Measurements from ENCODE around the gene ELK3.

The ELK3 gene

GRCh38 chr12:96193725-96194575 is at the start of gene ELK3:
Gene ELK3, plus strand, starts transcription at chr12:96194375.
- FAIRE-seq, result no peak

DNA sequence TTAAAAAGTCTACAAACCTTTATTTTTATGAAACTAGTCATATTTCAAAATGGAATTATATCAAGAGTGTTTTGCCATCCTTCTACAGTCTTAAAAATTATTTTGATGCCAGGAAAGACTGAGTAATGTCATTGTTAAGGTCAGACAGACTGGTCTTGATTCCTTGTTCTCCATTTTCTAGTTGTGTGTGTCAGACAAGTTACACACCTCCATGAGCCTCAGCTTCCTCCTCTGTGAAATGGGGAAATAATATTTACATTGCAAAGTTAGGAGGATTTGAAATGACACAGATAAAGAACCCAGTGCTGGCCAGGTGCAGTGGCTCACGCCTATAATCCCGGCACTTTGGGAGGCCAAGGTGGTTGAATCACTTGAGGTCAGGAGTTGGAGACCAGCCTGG is 47.4 kb upstream of the ELK3 start:
- no peak for FAIRE-seq

DNA sequence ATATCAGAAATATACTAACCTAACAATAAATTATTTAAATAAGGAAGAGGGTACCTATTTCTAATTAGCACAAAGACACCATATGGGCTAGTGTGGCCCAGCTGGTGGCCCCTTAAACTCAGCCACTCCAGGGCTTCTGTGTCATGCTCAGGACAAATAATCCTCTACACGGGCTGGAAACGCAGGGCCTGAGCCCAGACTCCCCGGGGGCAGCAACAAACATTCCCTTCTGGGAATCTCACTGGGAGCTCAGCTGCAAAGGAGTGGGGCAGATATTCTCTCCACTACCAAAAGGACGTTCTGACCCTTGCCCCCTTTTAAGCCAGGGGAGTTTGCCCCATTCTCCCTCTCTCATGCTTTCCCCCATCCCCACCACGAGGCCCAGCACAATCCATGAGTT is 43.7 kb upstream of the ELK3 start:
- FAIRE-seq, result no peak

- no peak for FAIRE-seq
Measured at GRCh38 chr12:96152164-96152563, 42.0 kb upstream of the ELK3 start.

DNA sequence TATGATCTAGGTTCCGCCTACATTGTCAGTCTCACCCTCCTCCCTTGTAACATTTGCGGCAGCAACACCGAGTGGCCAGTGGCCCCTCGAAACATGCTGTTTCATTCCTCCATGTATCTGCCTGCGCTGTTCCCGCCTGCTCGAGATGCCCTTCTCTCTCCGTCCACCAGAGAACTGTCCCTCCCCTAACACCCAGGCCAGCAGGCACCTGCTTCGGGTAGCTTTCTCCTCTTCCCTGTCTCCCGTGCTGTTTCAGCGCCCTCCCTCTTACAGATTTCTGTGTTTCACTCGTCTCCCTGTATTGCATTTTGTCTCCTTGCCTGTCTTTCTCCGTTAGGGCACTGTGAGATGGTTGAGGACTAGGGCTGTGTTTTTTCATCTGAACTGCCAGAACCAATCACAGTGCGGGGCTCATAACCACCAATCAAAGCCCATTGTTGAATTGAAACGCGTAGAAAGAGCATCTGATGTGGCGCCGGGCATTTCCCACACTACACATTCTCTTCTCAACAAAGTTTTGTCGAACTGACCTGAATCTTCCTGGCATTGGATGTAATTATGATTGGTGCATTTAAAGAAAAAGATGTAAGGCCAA is 40.9 kb upstream of the ELK3 start:
- no peak for FAIRE-seq

DNA sequence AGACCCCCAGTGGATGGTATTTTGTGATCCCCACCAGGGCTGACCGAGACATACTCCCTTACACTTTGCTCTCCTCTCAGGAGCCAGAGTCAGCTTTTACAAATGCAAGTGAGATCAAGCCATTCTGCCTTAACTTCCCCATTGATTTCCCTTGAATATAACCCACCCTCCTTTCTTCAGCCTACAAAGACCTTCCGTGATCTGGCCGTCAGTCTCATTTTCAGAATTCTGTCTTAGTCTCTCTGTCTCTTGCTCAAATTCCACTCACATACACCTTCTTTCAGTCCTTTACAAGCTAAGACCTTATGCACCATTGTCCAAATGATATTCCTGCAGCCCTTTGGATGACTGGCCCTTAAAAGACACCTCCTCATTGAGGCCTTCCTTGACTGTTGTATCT is 39.0 kb upstream of the ELK3 start:
- no peak for FAIRE-seq

DNA sequence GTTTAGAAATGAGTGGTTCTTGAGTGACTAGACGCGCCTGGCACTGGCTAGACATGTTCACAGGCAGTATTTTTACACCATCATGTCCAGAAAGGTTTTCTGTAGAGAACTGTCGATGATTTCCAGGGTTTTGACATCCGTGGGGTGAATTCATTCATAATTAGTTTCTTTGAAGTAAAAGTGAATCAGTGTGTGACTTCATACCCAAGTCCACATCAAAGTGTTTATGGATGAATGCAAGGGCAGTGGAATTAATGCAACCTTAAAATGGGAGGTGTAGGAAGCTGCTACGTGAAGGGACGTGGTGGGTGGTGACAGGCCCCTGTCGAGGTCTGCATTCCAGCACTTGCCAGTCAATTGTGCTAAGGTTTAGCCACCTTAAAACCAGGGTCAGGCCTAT is 38.4 kb upstream of the ELK3 start:
- FAIRE-seq, result no peak

DNA sequence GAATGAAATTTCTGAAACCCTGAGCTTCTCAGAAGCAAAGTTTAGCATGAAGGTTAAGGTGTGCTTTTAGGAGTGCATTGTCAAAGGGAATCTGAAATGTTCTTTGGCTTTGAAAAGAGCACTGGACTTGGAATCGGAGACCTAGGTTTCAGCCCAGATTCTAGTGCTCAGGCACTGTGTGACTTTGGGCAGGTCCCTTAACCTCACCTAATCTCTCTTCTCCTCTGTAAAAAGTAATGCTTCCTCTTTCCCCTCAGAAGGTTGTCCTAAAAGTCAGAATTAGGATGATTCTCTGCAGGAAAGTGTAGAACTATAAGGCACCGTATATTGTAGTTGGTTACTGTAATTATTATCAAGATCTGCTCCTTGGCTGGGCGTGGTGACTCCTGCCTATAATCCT is 38.0 kb upstream of the ELK3 start:
- FAIRE-seq, result no peak

DNA sequence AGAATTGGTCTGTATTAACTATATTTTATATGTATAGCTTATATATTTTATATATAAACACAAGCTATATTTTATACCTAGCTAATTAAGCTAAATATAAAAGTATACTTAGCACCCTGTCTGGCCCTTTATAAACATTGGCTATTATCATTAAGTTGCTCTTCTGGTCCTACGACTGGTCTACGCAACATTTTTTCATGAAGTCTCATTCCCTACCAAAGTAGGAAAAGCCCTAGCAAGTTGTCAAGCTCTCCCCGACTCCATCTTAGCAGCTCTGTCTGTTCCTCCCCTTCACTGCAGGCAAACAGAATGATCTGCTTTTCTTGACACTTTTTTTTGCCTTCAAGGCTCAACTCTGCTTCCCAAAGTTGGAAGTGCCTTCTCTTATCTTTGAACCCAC is 36.7 kb upstream of the ELK3 start:
- no peak for FAIRE-seq

GRCh38 chr12:96164951-96165811 is 29.0 kb upstream of the ELK3 start:
- no peak for FAIRE-seq

DNA sequence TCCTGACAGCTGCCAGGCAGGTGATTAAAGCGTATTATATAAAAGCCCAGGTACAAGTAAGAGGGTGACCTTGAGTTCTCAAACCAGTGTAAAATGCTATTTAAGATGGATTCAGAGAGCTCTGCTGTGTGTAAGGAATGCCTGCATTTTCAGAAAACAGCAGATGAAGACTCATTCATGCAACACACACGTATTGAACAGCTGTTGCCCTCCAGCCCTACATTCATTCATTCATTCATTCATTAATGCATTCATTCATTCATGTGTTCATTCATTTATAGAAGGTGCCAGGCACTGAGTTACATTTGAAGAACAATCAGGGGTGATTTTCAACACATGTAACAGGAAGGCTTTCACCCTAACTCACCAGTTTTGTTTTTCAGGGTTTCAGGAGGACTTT is 27.4 kb upstream of the ELK3 start:
- FAIRE-seq, result no peak

- no peak for FAIRE-seq
Measured at GRCh38 chr12:96167492-96167891, 26.7 kb upstream of the ELK3 start.

DNA sequence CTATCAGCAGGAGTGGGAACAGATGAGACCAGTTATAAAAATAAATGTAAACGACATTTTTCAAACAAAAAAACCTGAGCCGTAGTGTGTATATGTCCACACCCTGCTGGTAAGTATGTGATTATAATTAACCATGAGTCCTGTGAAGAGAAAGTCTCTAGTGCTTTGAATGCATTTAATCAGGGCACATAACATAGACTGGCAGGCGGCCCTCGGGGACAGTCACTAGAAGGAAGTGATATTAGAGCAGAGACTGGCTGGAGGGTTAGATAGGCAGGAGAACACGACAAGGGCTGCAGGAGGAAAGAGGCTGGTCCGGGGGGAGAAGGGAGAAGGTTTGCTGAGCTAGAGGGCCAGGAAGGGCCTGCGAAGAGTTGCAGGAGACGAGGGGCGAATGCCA is 23.8 kb upstream of the ELK3 start:
- FAIRE-seq, result no peak

- no peak for FAIRE-seq
Measured at GRCh38 chr12:96170762-96171161, 23.4 kb upstream of the ELK3 start.

DNA sequence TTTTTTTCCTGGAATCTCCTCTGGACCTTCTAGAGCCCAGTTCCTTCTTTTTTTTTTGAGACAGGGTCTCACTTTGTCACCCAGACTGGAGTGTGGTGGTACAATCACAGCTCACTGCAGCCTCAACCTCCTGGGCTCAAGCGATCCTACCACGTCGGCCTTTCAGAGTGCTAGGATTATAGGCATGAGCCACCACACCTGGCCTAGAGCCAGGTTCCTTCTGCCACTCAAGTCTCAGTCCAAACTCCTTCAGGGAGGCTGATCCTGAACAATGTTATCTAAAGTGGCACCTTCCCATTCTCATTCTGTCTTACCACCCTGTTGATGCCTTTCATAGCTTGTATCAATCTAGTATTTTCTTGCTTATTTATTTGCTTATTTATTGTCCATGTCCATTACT is 22.3 kb upstream of the ELK3 start:
- FAIRE-seq, result no peak

GRCh38 chr12:96172981-96173380 is 21.2 kb upstream of the ELK3 start:
- no peak for FAIRE-seq

DNA sequence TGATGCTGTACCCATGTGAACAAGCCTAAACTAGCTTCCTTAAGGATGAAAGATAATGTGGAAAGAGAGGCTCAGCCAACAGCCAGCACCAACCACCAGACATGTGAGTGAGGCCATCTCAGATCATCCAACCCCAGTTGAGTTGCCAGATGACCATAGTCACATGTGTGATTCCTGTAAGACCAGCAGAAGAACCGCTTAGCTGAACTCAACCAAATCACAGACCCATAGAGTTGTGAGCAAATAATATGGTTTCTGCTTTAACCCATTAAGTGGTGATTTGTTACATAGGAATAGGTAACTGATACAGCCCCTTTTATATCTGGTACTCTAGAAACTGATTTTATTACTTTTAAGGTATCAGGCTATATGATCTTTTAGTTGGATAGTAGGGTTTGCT is 17.6 kb upstream of the ELK3 start:
- FAIRE-seq, result no peak

- no peak for FAIRE-seq
Measured at GRCh38 chr12:96177013-96177412, 17.2 kb upstream of the ELK3 start.

DNA sequence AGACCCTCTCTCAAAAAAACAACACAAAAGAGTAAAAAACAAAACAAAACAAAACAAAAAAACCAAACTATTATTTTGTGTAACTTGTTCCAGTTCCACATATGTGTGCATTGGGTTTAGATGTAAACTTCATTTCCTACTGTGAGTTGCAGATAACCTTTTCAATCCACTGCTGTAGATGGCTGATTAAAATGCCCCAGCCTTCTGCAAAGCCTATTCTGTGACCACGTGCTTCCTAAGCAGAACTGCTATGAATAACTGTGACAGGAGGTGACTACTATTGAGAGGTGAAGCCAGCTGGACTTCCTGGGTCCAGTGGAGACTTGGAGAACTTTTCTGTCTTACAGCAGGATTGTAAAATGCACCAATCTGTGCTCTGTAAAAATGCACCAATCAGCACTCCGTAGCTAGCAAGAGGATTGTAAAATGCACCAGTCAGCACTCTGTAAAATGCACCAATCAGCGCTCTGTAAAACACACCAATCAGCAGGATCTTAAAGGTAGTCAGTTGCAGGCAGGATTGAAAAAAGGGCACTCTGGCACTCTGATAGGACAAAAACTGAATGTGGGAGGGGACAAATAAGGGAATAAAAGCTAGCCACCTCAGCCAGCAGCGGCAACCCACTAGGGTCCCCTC is 10.3 kb upstream of the ELK3 start:
- no peak for FAIRE-seq

- FAIRE-seq, result no peak
Measured at GRCh38 chr12:96185914-96186313, 8.3 kb upstream of the ELK3 start.

- FAIRE-seq, result no peak
Measured at GRCh38 chr12:96186607-96187301, 7.4 kb upstream of the ELK3 start.

DNA sequence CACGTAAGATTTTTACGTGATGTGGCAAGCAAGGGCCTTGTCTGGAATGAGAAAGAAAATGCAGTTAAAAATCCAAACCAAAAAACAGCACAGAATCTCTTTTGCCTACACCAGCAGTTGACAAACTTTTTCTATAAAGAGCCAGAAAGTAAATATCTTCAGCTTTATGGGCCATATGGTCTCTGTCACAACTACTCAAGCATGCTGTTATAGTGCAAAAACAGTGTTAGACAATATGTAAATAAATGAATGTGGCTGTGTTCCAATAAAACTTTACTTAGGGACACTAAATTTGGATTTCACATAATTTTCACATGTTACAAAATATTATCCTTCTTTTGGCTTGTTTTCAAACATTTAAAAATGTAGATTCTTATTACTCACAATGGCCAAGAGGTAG is 6.2 kb upstream of the ELK3 start:
- no peak for FAIRE-seq

- FAIRE-seq, result no peak
Measured at GRCh38 chr12:96189781-96190180, 4.4 kb upstream of the ELK3 start.
